ENCODE results near the gene MXD3. TPM values are rescaled to one million over a fixed set of nuclear protein-coding genes. Genes with fewer than 3 reads are reported as not detected.

The MXD3 gene
- total and polyA plus RNA-seq, 2 donors (not counting 3 experiments of a cell fraction or from before 2014, with no cell fraction given) = 38.4 to 44.2 TPM

- ChIA-PET POLR2A (interaction anchor here (1.6 to 2.1 kb wide), 2 partner anchors 11 to 41 kb away, joined by 4 to 6 read pairs; no protein-coding TSS in a partner anchor), CTCF (interaction anchor here (0.9 to 3.3 kb wide), 10 partner anchors 11 to 239 kb away, joined by 3 to 16 read pairs (median 6); no protein-coding TSS in a partner anchor)
- H3K9ac ChIP-seq (replicated peaks; ENCODE audit: extremely low read depth, insufficient read depth, low read length) = peak overlapping the region; percentile 89
- no peaks in the 10 kb centered on the region for H3K9me1 ChIP-seq (replicated peaks; ENCODE audit: control insufficient read depth, extremely low read depth, insufficient read depth, low read length)
- peak overlapping the region; percentile 77 for H3K27ac ChIP-seq (ENCODE audit: insufficient read depth, low read depth, low read length)
- no peak for TF ChIP-seq JUN (IDR thresholded peaks at IDR 0.05; ENCODE audit: borderline replicate concordance, insufficient read depth, insufficient read length, low read depth)
- no peak for TF ChIP-seq POLR2A (IDR thresholded peaks at IDR 0.05; ENCODE audit: low read depth, low read length)
- no peak for TF ChIP-seq GATA2 (IDR thresholded peaks at IDR 0.05; ENCODE audit: insufficient read depth, insufficient read length, low read depth, low read length)
- TF ChIP-seq FOS (IDR thresholded peaks at IDR 0.05; ENCODE audit: borderline replicate concordance, insufficient read depth, low read length) = no peak
- no peak for TF ChIP-seq MAX (IDR thresholded peaks at IDR 0.05; ENCODE audit: insufficient read depth, insufficient read length)
- no peak for TF ChIP-seq EZH2 (IDR thresholded peaks at IDR 0.05; ENCODE audit: borderline replicate concordance, low read depth, low read length, severe bottlenecking)
- TF ChIP-seq POLR2AphosphoS5 (IDR thresholded peaks at IDR 0.05; ENCODE audit: insufficient read depth, low read depth, low read length) = no peak
- TF ChIP-seq CTCF (IDR thresholded peaks at IDR 0.05; ENCODE audit: extremely low read depth in 1 of 2, insufficient read depth in 1 of 2, low read depth in 1 of 2, low read length in 2 of 2) = no peak
- TF ChIP-seq MYC (IDR thresholded peaks at IDR 0.05; ENCODE audit: low read depth, low read length) = no peak
- H3K4me2 ChIP-seq (ENCODE audit: insufficient read depth, low read length) = peak overlapping the region; percentile 85
- peak overlapping the region; percentile 29 to 95 (median 61) for H3K4me3 ChIP-seq (replicated peaks in 1 of 3; ENCODE audit: insufficient read depth in 1 of 3, low read depth in 1 of 3, low read length in 3 of 3)
- no peaks in the 10 kb centered on the region for H3K9me3 ChIP-seq (replicated peaks; ENCODE audit: control insufficient read depth, insufficient read depth, low read length)
- intact Hi-C loops (cut with micrococcal nuclease) = loop anchor here (1.0 to 2.0 kb wide), 3 partner anchors 24 to 39 kb away; no protein-coding TSS in a partner anchor
- peak overlapping the region; percentile 4 for H2AFZ ChIP-seq (ENCODE audit: low read depth, low read length)
- peaks cover 46% of the 10 kb centered on the region for H3K79me2 ChIP-seq (ENCODE audit: control insufficient read depth, insufficient read depth, low read length)
- no peak for FAIRE-seq
- no peaks in the 10 kb centered on the region for H3K27me3 ChIP-seq (ENCODE audit: control insufficient read depth in 2 of 2, insufficient read depth in 2 of 2, low read length in 2 of 2)
- DNase-seq (ENCODE audit: low read depth, low spot score) = no peak
- peaks cover 2 to 4% of the 10 kb centered on the region in 2 experiments for H3K36me3 ChIP-seq (ENCODE audit: control insufficient read depth in 2 of 2, extremely low read depth in 1 of 2, insufficient read depth in 2 of 2, low read length in 2 of 2)
- dilution Hi-C loops (cut with MboI; ENCODE audit: extremely low pct_ligation_motif_present, low sequenced_read_pairs) = no loop called here
- H4K20me1 ChIP-seq (replicated peaks; ENCODE audit: control insufficient read depth, extremely low read depth, insufficient read depth, low read length) = no peaks in the 10 kb centered on the region
- peaks cover 21% of the 10 kb centered on the region for H3K4me1 ChIP-seq (ENCODE audit: control insufficient read depth, extremely low read depth, insufficient read depth, low read length)
- TSS peak; percentile 50 for BruUV-seq (replicated peaks)
These were observed 39.2 kb upstream of the MXD3 start for GRCh38 chr5:177350776-177351391.

All from endothelial cell of umbilical vein (primary cell).